ENCODE measurements around the gene GALNT18.

GALNT18 gene

DNA sequence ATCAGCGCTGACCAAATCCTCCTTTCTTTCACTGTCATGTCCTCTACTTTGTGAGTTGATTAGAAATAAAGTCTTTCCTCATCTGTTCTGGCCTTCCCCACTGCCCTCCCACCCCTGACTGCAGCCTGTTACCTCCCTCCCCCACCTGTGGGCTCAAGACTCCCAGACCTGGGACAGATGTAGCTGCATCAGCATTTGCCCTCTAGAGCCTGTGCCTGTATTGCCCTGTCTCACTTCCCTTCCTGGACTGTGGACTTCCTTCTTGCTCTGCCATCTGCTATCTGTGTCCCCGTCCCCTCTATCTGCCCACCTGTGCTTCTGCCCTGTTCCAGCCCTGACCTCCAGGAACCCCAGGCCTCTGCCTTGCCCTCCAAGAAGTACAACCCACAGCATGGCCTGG is 122.5 kb downstream of the GALNT18 start:
- no peak for DNase-seq (ENCODE audit: low read depth in 2 of 2)

DNA sequence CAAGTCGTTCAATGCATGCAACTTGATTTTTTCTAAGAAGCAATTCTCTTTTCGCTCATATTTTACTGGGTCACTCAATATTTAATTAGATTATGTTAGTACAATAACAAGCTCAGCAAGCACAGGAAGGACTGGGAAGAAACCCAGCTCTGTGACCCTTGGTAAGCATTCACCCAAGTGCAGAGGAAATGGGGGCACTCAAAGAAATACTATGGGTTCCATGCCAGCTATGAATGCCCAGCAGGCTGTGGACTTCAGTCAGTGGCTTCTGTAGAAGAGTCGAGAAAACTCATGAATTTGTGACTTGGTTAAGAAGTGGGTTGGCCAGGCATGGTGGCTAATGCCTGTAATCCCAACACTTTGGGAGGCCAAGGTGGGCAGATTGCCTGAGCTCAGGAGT is 123.6 kb downstream of the GALNT18 start:
- DNase-seq (ENCODE audit: low read depth in 2 of 2): no peak

DNA sequence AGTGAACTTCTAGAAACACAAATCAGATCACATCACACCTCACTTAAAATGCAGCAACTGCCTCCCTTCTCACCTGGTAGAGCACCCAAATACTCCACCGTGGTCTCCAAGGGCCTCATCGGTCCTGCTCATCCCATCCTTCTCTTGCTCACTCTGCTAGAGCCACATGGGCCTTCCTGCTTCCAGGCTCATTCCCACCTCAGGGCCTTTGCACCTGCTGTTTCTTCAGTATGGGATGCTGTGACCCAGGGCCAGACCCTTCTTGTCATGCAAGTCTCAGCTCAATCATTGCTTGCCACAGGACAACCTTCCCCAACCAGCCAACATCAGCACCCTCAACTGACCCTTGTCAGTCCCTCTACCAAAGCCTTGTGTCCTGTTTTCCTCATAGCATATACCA is 124.9 kb downstream of the GALNT18 start:
- no peak for DNase-seq (ENCODE audit: low read depth in 2 of 2)

DNA sequence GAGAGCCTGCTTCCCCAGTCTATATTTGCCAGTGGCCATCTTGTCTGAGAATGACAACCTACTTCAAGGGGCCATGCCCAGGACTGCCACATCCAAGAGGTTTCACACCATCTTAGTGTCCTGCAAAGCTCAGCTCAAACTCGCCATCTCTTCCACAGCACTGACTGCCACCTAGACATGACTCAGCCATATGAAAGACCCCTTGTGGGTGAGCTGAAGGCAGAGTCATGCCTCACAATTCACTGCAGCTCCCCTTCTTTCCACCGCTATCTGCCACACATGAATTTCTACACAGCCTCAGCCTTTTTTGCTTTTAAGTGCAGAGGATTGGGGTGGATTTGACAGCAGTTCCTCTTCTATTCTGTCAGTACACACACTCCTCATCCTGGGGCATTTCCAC is 127.5 kb downstream of the GALNT18 start:
- DNase-seq (ENCODE audit: low read depth in 2 of 2): no peak

DNA sequence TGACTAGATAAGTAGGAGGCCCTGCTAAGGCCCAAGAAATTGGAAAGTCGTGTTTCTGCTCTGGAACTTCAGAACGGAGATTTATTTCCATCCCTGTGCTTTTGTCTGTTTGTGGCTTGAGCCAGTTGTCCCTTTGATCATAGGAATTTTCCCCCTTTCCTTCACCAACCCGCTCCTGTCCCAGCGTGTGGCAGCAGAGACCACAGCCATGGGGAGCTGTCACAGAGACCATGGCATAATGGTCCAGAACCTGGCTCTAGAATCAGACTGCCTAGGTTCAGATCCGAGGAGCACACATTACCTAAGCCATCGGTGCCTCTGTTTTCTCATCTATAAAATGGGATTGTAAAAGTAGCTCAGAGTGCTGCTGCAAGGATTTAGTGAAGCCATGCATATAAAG is 128.1 kb downstream of the GALNT18 start:
- no peak for DNase-seq (ENCODE audit: low read depth in 2 of 2)

DNA sequence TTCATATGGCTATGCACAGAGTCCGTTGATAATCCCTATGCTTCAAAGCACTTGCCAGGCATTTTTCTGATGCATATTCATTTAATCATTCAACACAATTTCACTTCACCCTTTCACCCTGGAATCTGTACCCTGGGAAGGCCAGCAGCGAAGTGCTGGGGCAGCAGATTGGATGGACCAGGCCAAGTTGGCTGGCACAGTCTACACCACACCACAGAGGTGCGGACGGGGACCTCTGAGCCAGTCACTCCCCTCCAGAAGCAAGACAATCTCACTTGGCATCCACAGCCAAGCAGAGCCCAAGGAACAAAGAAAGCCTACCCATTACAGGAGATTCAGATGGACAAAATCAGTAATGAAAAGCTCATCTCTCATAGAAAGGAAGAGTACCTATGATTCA is 130.2 kb downstream of the GALNT18 start:
- DNase-seq (ENCODE audit: low read depth in 2 of 2): no peak

DNA sequence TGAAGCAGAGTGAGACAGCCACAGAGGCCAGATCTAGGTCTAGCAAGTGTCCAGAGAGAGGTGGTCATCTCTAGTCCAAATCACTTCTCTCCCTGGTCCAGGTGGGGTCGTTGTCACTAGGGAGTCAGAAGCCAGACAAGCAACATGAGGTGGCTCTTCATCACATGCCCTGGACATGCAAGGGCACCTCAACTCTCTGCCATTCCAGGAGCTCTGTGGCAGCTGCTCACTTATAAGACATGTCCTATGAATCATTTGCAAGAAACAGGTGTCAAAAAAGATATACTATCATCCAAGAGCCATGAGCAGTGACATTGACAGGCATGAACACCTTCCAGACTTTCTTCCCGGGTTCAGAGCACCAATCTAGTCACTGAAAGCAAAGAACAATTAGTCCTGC is 130.8 kb downstream of the GALNT18 start:
- DNase-seq (ENCODE audit: low read depth in 2 of 2): no peak

DNA sequence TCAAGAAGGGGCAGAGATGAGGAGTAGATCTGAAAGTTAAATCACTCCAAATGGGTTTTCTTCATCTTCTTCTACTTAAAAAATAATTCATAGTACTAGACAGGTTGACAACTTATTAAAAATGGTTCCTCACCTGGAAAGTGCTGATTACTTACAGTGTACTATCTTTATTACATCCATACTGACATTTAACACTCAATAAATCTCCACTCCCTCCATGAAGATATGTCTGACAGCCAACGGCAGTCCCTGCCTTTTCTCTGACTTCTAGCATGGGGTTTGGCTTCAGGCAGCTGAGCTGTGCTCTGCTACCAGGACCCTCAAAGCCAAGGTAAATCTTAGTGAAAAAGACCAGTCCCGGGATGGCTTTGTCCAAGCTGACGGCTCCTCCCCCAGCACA is 135.4 kb downstream of the GALNT18 start:
- no peak for DNase-seq (ENCODE audit: low read depth in 2 of 2)

DNA sequence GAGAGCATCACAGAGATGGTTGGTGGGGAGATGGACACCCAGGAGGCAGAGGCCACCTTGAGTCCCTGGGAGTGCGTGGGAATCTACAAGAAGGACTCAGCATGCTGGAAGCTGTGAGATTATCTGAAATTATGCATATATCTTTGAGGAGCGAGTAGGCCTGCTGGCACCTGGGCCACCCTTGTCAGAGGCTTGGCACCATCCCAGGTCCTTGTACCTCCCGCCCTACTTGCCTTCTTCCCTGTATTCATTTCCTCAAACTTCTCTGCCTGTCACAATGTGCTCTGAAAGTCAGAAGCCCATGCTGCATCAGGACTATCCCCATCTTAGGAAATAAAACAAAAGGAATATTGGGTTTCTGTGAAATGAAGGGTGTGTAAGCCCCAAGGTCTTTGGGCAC is 135.8 kb downstream of the GALNT18 start:
- DNase-seq (ENCODE audit: low read depth in 2 of 2): no peak

DNA sequence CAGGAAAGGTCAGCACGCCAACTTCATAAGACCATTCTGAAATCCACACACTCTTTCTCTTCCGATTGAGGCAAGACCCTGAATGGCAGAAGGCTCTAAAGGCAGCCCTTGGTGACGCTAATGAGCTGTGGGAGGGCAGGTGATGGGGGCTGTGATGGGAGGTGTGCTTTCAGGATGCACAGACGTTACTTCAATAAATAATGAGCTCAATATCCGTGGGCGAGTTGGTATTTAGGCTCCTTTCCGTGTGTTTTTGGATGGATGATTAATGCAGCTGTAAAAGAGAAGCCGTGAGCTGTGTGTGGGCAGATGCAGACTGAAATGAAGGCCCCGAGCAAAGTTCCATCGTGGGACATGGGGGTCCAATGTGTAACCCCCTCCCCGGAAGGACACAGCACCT is 138.2 kb downstream of the GALNT18 start:
- no peak for DNase-seq (ENCODE audit: low read depth in 2 of 2)

DNA sequence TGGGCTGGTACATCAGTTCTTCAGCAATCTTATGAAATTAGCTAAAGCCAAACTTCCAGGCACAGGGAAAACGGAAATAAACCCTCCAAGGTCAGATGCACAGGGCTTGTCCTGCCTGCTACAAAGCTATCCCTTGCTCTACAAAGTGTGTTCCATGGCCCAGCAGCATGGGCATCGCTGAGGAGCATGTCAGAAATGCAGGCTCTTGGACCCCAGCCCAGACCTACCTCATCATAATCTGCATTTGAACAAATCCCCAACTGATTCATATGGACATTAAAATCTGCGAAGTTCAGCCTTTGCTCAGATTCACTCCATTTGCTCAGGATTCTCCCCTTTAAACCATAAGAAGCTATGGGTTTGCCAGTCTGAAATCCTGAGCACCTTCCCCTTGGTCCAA is 139.1 kb downstream of the GALNT18 start:
- no peak for DNase-seq (ENCODE audit: low read depth in 2 of 2)

DNA sequence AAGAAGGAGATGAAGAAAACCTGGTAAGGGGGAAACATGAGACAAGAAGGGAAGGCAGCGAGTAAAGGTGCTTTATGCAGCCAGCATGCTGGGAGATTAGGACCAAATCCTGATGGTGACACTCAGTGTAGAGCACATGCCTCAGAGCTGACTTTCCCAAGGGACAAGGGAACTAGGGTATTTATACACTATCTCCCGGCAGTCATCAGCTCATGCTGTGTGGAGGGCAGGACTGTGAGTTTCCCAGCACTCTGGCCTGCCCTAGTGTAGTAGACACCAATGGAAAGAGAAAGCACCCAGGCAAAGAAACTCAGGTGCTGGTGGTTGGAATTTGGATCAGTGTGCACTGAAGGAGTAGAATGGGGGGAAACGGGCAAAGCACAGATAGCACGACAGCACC is 140.4 kb downstream of the GALNT18 start:
- no peak for DNase-seq (ENCODE audit: low read depth in 2 of 2)

DNA sequence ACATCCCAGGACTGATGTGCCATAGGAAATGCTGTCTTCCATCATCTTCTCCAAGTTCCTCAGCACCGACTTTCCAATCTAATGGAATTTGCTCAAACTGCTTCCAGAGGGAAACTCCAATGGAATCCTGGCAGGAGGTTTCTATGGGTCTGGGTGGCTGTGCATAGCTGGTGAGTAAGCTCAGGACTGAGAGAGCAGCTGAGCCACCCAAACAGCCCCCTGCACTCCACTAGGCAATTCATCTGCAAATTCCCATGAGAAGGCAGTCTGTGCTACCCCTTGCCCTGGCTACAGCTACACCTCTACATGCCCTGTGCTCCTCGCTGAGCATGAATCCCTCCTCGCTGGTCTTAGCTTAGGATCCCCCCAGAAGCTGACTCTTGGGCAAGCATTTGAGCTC is 140.8 kb downstream of the GALNT18 start:
- no peak for DNase-seq (ENCODE audit: low read depth in 2 of 2)

DNA sequence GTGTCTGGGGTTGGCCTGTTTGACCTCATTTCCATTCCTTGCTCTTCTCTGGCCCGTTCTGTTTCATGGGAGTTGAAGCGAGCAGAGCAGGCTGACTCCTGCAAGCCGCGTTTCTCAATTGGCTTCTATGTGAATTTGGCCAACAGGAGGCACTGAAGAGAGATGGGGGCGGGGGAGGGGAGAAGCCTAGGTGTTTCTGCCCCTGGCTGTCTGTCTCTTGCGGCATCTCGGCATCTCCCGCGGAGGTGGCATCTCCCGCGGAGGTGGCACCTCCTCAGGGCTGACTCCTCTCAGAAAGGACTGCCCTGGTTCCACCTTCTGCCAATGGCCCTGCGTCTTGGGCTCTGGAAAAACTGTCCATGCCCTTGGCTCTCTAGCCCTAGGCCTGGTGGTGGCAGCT is 143.1 kb downstream of the GALNT18 start:
- DNase-seq (ENCODE audit: low read depth in 2 of 2): no peak

DNA sequence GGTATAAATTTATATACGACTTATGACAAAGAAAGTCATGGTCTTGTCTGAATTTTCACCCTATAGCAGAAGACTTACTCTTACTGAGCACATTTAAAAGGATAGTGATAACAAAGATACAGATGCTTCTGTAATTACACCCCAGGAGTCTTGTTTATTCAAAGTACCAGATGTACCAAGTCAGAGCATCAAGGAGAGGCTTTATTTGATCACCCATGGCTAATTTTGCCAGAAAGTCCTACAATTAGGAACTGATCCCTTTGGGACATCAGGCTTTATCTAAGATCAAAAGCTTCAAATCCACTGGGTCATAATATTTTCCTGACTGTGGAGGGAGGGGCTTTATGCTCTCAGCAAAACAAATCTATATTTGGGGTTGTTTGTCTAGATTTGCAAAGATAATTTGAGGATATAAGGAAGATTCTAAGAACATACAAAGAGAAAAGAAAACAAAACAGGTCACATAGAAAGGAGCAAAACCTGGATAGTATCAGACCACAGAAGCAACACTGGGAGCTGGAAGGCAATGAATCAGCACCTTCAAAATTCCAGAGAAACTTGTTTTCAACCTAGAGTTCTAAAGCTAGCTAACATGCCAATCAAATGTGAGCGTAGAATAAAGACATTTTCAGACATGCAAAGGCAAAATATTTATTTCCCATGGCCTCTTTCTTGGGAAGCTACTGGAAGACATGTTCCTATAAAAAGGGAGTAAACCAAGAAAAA is 143.9 kb downstream of the GALNT18 start:
- no peak for DNase-seq (ENCODE audit: low read depth in 2 of 2)

DNA sequence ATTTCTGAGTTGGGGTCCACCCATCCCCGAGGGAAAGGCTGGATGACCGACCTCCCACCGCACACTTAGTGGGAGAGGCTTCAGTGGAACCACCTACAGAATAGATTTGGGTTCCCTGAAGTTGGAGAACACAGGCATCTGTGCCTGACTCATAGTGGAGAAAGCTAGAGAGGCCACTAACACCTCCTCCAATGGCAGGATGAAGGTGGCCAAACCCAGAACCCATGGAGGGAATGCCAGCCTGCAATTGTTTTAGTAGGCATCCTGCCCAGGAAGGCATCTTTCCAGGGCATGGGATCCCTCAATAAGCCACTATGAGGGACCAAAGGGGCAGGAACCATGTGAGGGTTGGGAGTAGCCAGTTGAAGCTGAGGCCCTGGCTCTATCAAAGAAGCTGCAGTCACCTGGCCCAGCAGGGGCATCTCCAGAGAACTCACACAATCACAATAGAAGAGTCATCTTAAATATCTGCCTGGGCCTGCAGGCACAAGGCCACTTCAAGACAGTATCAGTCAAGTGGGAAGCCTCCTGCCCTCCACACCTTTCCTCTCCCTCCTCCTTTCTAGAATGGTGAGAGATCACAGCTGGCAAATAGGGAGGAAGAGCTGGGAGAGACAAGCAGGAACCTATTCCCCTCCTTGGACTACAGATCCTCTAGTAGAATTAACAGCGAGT is 144.7 kb downstream of the GALNT18 start:
- no peak for DNase-seq (ENCODE audit: low read depth in 2 of 2)

DNA sequence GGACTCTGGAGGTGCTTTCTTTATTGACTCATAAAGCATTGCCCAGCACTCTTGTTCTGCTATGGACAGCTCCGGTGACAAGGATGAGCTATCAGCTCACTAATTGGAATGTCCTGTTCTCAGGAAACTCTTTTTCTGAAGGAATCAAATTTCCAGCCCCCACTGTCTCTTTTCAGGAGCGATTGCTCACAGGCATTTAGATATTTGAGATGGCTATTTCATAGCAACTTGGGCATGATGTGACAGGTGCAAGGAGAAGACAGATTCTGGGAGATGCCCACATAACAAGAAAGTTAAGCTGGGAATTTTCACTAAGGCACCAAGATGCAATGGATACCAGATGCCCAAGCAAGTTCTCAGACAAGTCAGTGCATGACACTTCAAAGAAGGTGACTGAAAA is 145.3 kb downstream of the GALNT18 start:
- DNase-seq (ENCODE audit: low read depth in 2 of 2): no peak

DNA sequence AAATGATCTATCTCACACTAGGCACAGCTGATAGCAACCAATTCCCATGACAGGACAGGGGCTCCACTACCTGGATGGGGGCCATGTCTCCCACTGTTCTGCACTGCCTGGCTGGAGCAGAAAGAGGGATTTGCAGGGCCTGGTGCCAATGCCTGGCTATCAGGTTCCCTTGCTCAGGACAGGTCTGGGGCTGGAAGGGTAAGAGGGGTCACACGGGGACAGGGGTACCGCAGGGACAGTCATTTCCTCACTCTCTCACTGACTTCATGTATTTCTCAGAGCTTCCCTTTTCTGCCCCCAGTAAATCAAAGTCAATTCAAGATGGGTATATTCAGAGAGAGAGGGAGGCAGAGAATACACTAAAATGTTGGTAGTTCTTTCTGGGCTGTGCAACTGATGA is 149.7 kb downstream of the GALNT18 start:
- no peak for DNase-seq (ENCODE audit: low read depth in 2 of 2)

DNA sequence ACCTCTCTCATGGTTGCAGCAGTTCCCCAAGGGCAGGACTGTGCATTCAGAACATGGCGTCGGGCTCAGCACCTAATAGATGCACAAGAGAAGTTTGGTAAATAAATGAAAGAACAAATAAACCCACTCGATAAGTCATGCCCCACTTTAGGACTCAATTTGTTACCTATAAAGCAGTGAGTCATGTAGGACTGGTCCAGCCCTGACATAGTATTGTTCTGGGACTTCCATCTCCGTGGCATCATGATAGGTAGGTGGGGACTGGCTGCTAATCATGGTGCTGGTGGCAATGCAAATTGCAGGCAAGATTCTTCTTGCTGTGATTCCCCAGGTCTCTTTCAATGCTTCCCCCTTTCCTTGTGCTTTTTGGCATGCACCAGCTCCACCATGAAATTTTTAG is 150.6 kb downstream of the GALNT18 start:
- no peak for DNase-seq (ENCODE audit: low read depth in 2 of 2)

DNA sequence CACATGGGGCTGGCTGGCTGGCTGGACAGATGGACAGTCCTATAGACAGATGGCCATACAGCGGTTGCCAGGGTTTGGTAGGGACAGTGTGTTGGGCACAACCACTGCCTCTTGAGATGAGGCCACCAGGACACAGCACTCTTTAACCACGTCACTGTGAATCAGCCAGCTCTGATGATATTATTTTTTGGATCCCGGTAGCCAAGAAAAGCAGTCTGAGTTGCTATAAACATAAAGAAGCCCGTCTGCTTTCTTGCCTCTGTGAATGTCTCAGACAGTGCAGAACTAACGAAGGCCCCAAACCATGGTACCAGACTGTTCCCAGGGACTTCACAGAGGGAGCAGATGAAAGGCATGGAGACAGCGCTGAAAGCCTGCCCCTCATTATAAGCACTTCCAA is 152.9 kb downstream of the GALNT18 start:
- DNase-seq (ENCODE audit: low read depth in 2 of 2): no peak

DNA sequence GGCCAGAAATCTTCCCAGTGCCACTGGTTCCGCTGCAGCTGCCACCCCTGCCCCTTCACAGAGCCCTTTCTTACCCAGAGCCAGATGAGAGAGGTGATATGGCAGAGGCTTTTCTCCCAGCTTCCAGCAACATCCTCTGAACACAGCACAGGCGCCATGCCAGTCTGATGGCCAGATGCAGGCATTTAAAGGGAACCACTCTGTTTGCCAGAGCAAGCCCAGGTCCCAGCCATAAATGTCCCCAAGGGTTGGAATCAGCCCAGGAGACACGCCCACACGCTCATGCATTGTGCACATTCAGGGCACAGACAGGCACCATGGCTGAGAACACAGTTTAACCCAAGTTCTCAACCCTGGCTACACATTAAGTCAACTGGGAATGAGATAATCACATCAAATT is 154.5 kb downstream of the GALNT18 start:
- no peak for DNase-seq (ENCODE audit: low read depth in 2 of 2)

DNA sequence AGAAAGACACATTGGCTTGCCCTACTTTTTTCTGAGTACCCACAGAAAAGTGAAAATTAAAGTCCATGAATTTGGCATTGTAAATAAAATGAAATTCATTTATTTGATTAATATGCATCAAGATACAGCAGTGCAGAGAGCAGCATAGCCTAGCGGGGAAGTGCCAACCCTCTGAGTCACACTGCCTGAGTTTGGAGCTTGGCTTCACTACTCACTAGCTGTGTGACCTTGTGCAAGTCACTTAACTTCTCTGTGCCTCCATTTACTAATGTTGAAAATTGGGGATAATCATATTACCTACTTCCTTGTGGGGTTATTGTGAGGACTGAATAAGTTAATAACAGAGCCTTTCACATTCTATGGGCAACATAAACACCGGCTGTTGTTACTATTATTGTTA is 157.2 kb downstream of the GALNT18 start:
- DNase-seq (ENCODE audit: low read depth in 2 of 2): no peak

DNA sequence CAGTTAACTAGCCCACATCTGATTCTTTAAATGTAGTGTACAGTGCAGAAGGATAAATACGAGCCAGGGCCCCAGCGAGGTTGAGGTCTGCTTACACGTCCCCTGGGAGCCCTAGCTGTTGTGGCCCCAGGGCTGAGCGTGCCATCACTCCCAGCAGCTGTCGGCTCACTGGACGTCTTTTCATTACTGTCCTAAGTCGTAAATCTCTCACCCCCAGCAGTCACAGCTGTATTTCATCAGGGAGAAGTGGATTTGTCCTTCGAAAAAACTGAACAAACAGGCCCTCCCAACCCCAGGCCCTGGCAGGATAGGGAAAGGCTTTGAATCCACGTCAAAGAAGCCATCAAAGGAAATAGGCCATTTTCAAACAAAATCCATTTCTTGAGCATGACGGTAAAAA is 158.4 kb downstream of the GALNT18 start:
- DNase-seq (ENCODE audit: low read depth in 2 of 2): no peak

DNA sequence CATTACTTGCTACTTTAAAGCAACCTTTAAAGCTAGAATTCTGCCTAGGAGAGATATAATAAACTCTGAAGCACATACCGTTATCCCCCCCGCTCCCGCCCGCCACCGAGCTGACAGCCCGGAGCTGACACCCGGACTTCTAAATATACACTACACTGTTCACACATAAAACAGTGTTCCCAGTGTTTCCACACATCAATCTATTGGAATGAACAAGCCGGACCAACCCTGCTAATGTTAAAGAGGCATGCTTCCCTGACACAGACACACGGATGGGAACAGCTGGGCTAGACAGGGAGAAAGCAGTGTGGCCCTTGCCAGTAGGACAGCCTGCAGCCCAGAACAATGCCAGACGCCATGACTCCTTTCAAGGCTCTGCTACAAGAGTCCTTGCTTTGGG is 160.3 kb downstream of the GALNT18 start:
- DNase-seq (ENCODE audit: low read depth in 2 of 2): no peak

All from stimulated activated CD8-positive, alpha-beta memory T cell treated with anti-CD3 and anti-CD28 coated beads, Interleukin-15, amount 100 ng/mL, for 4 hours (primary cell).